Measurements from ENCODE around the gene NR4A3. TPM values are rescaled to one million over a fixed set of nuclear protein-coding genes. Genes with fewer than 3 reads are reported as not detected.

NR4A3 gene
- total RNA-seq, 2 experiments from 2014 or later: 0.13 to 0.74 TPM

DNA sequence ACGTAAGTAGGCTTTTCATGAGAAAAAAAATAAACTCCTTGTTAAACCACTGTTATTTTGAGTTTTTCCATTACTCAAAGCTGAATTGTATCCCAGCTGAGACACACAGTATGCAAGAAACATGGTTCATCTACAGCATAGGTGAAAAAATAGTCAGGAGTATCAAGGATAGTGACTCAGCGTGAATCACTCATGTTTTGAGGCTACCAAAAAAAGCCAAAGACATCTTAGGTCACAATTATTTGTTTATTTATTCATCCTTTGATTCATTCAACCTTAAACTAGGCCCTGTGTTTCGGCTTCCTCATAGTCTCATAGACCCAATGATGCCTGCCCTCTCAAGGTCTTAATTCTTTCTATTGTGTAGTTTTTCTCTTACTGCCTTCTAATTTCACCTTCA lies 51.8 kb downstream of the NR4A3 start:
- no peak overlapping the region for H2AFZ ChIP-seq (ENCODE audit: low read length)
- no peaks in the 10 kb centered on the region for H3K79me2 ChIP-seq (ENCODE audit: insufficient read depth, low read depth, low read length)
- H3K36me3 ChIP-seq (ENCODE audit: insufficient read depth, low read length): no peaks in the 10 kb centered on the region
- DNase-seq (ENCODE audit: low spot score): no peak
- POLR2A ChIA-PET: interaction anchor here (1.0 kb wide), 1 partner anchor 14 kb away, joined by 3 read pairs; no protein-coding TSS in a partner anchor
- no peaks in the 10 kb centered on the region for H3K4me1 ChIP-seq (ENCODE audit: insufficient read depth, low read length, poor library complexity, severe bottlenecking)
- CTCF ChIA-PET (ENCODE audit: unreplicated experiment): no interaction called here
- H3K27ac ChIP-seq (ENCODE audit: low read depth, low read length, poor library complexity, severe bottlenecking): no peak overlapping the region
- intact Hi-C loops (cut with micrococcal nuclease; ENCODE audit: unreplicated experiment): no loop called here
- no peak overlapping the region for H3K4me2 ChIP-seq (ENCODE audit: low read length)
- no peaks in the 10 kb centered on the region for H4K20me1 ChIP-seq (ENCODE audit: insufficient read depth, low read length)
- no peak overlapping the region for H3K4me3 ChIP-seq (ENCODE audit: low read depth, low read length, poor library complexity, severe bottlenecking)
- H3K9me2 ChIP-seq (ENCODE audit: insufficient read depth, low read length): no peaks in the 10 kb centered on the region
- H3K9me3 ChIP-seq (ENCODE audit: low read length): no peaks in the 10 kb centered on the region
- BruUV-seq (replicated peaks): no TSS peak
- TF ChIP-seq, protein P1, sequence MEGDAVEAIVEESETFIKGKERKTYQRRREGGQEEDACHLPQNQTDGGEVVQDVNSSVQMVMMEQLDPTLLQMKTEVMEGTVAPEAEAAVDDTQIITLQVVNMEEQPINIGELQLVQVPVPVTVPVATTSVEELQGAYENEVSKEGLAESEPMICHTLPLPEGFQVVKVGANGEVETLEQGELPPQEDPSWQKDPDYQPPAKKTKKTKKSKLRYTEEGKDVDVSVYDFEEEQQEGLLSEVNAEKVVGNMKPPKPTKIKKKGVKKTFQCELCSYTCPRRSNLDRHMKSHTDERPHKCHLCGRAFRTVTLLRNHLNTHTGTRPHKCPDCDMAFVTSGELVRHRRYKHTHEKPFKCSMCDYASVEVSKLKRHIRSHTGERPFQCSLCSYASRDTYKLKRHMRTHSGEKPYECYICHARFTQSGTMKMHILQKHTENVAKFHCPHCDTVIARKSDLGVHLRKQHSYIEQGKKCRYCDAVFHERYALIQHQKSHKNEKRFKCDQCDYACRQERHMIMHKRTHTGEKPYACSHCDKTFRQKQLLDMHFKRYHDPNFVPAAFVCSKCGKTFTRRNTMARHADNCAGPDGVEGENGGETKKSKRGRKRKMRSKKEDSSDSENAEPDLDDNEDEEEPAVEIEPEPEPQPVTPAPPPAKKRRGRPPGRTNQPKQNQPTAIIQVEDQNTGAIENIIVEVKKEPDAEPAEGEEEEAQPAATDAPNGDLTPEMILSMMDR (conservative IDR thresholded peaks at IDR 0.05; ENCODE audit: low read length): no peak
- TF ChIP-seq EZH2phosphoT487 (IDR thresholded peaks at IDR 0.05; ENCODE audit: borderline replicate concordance, low read depth, low read length): no peak

- intact Hi-C loops (cut with micrococcal nuclease; ENCODE audit: unreplicated experiment): no loop called here
- Histone ChIP-seq H3K9me2 (ENCODE audit: insufficient read depth, low read length) (no peaks in the 10 kb centered on the region), H4K20me1 (ENCODE audit: insufficient read depth, low read length) (no peaks in the 10 kb centered on the region), H2AFZ (ENCODE audit: low read length) (no peak overlapping the region), H3K36me3 (ENCODE audit: insufficient read depth, low read length) (no peaks in the 10 kb centered on the region), H3K9me3 (ENCODE audit: low read length) (no peaks in the 10 kb centered on the region), H3K4me1 (ENCODE audit: insufficient read depth, low read length, poor library complexity, severe bottlenecking) (no peaks in the 10 kb centered on the region), H3K4me3 (ENCODE audit: low read depth, low read length, poor library complexity, severe bottlenecking) (no peak overlapping the region), H3K4me2 (ENCODE audit: low read length) (no peak overlapping the region), H3K79me2 (ENCODE audit: insufficient read depth, low read depth, low read length) (no peaks in the 10 kb centered on the region), H3K27ac (ENCODE audit: low read depth, low read length, poor library complexity, severe bottlenecking) (no peak overlapping the region)
- no TSS peak for BruUV-seq (replicated peaks)
- POLR2A ChIA-PET: interaction anchor here (1.0 kb wide), 1 partner anchor 15 kb away, joined by 3 read pairs; no protein-coding TSS in a partner anchor
- TF ChIP-seq, protein P1 (conservative IDR thresholded peaks at IDR 0.05; ENCODE audit: low read length): no peak
- no peak for TF ChIP-seq EZH2phosphoT487 (IDR thresholded peaks at IDR 0.05; ENCODE audit: borderline replicate concordance, low read depth, low read length)
- CTCF ChIA-PET (ENCODE audit: unreplicated experiment): no interaction called here
- no peak for DNase-seq (ENCODE audit: low spot score)
Observed at GRCh38 chr9:99873943-99874584, 52.4 kb downstream of the NR4A3 start.

DNA sequence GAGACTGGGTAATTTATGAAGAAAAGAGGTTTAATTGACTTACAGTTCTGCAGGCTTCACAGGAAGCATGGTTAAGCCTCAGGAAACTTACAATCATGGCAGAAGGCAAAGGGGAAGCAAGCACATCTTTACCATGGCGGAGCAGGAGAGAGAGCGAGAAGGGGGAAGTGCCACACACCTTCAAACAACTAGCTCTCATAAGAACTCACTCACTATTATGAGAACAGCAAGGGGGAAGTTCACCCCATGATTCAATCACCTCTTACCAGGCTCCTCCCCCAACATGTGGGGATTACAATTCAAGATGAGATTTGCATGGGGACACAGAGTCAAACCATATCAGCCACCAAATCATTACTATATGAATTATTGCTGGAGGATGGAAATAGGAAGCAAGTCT lies 54.5 kb downstream of the NR4A3 start:
- POLR2A ChIA-PET: no interaction called here
- H3K9me3 ChIP-seq (ENCODE audit: low read length): no peaks in the 10 kb centered on the region
- TF ChIP-seq, protein P1 (conservative IDR thresholded peaks at IDR 0.05; ENCODE audit: low read length): no peak
- TF ChIP-seq EZH2phosphoT487 (IDR thresholded peaks at IDR 0.05; ENCODE audit: borderline replicate concordance, low read depth, low read length): no peak
- H3K27ac ChIP-seq (ENCODE audit: low read depth, low read length, poor library complexity, severe bottlenecking): no peak overlapping the region
- no peaks in the 10 kb centered on the region for H3K9me2 ChIP-seq (ENCODE audit: insufficient read depth, low read length)
- no peaks in the 10 kb centered on the region for H3K4me1 ChIP-seq (ENCODE audit: insufficient read depth, low read length, poor library complexity, severe bottlenecking)
- CTCF ChIA-PET (ENCODE audit: unreplicated experiment): no interaction called here
- no peaks in the 10 kb centered on the region for H3K36me3 ChIP-seq (ENCODE audit: insufficient read depth, low read length)
- H3K4me2 ChIP-seq (ENCODE audit: low read length): no peak overlapping the region
- BruUV-seq (replicated peaks): no TSS peak
- H3K4me3 ChIP-seq (ENCODE audit: low read depth, low read length, poor library complexity, severe bottlenecking): no peak overlapping the region
- intact Hi-C loops (cut with micrococcal nuclease; ENCODE audit: unreplicated experiment): no loop called here
- no peak overlapping the region for H2AFZ ChIP-seq (ENCODE audit: low read length)
- no peaks in the 10 kb centered on the region for H4K20me1 ChIP-seq (ENCODE audit: insufficient read depth, low read length)
- H3K79me2 ChIP-seq (ENCODE audit: insufficient read depth, low read depth, low read length): no peaks in the 10 kb centered on the region
- no peak for DNase-seq (ENCODE audit: low spot score)
